NCI-H2171 treated with DMSO at 0.1 percent for 48 hours (cell line): ENCODE data around the gene SAMD14.

ENCODE experiments used
- DNase-seq: peaks from one replicate; lab custom pipeline; 2025; lab: John Stamatoyannopoulos, UW

Gene SAMD14

GRCh38 chr17:50096092-50096491, 33.9 kb downstream of the SAMD14 start:
- DNase-seq: no peak

DNA sequence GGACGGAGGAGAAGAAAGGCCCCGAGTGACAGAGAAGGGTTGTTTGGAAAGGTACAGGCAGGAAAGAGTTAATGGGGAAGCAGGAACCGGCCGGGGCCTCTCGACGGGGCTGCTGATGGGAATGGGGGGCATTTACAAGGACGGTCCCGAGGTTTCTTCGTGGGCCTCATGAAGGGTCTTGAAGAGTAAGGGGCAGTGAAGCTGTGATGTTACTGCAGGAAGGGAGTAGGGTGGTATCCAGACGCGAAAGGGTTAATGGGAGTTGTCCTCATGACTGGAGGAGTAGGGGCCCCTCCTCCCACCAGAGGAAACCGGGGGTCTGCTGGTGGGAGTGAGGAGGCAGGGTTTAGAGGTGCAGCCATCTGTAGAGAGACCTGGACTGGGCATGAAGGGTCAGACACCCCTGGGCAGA, 34.3 kb downstream of the SAMD14 start:
- DNase-seq: peak; percentile 13

- DNase-seq: peak; percentile 96
These were observed 35.0 kb downstream of the SAMD14 start, which contains the start of gene PDK2 for GRCh38 chr17:50094753-50095619. TSS of gene PDK2 (plus strand) at chr17:50095351. CDS start at chr17:50095436, 85 bp downstream.

DNA sequence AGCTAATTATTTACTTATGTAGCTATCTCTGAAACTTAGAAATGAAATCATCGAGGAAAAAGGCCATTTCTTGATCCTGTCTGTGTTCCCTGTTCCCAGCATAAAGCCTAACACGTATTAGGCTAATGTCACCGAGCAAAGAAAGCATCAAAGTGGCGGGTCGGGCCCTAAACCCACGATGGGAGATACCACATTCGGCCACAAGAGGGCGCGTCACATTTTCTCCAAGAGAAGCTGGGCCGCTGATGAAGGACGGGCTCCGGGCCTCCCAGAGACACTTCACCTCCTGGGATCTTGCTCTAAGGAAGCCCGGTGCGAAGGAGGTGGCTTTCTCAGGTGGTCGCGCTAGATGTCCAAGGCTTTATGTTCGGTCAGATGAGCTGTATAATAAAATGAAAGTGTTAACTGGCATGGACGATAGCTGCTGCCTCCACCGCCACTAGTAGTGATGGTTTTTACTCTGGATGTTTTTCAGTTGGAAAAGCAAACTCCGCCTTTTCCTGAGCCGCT, 35.7 kb downstream of the SAMD14 start:
- peak; percentile 84 for DNase-seq

- no peak for DNase-seq
These were observed 36.2 kb downstream of the SAMD14 start for GRCh38 chr17:50093807-50094206.

- no peak for DNase-seq
These were observed 36.7 kb downstream of the SAMD14 start for GRCh38 chr17:50093246-50093645.

GRCh38 chr17:50091918-50092285, 38.1 kb downstream of the SAMD14 start:
- DNase-seq: no peak

DNA sequence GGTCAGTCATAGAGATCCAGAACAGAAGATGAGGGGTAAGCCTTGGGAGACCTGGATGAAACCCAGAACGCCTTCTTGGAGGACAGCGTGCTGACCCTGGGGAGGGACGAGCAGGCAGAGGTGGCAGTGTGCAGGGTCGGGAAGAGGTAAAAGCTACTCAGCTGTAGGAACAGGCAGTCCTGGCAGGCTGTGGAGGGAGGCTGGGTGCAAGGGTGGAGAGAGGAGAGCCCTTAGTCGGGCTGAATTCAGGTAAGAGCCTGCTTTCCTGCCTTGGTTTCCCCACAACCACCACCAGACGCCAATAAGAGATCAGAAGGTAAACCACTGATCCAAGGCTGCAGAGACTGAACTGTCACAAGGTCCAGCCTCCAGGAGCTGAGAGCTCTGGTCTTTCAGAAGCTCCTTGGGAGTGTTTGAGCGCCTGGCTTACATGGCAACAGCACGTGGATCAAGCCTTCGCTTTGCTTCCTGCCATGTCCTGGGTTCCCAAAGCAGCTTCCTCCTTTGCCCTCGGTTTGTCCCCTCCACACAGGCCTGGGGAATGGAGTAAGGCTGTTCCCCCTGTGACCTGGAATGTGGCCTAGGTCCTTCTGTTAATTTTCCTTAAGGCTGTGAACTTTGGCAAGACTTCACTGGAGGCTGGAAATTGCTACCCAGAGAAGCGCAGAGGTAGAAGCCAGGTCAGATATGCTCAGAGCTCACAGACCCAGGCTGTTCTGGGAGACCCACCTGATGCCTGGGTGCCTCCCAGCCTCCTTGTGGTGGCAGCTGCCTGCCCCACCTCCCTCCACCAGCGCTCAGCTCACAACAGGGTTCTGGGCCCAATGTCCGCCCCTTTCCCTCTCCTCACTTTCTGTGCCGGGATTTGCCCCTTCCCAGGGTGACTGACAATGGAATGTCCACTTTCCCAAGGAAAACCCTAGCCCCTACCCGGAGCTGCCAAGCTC, 38.7 kb downstream of the SAMD14 start:
- DNase-seq: no peak

DNA sequence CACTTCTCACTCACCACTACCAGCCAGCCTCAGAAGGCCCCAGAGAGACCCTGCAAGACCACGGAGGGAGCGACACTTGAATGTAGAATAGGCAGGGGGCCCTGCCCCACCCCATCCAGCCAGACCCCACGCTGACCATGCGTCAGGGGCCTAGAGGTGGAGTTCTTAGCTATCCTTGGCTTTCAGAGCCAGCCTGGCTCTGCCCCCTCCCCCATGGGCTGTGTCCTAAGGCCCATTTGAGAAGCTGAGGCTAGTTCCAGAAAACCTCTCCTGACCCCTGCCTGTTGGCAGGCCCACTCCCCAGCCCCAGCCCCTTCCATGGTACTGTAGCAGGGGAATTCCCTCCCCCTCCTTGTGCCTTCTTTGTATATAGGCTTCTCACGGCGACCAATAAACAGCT, 39.9 kb downstream of the SAMD14 start:
- no peak for DNase-seq

DNA sequence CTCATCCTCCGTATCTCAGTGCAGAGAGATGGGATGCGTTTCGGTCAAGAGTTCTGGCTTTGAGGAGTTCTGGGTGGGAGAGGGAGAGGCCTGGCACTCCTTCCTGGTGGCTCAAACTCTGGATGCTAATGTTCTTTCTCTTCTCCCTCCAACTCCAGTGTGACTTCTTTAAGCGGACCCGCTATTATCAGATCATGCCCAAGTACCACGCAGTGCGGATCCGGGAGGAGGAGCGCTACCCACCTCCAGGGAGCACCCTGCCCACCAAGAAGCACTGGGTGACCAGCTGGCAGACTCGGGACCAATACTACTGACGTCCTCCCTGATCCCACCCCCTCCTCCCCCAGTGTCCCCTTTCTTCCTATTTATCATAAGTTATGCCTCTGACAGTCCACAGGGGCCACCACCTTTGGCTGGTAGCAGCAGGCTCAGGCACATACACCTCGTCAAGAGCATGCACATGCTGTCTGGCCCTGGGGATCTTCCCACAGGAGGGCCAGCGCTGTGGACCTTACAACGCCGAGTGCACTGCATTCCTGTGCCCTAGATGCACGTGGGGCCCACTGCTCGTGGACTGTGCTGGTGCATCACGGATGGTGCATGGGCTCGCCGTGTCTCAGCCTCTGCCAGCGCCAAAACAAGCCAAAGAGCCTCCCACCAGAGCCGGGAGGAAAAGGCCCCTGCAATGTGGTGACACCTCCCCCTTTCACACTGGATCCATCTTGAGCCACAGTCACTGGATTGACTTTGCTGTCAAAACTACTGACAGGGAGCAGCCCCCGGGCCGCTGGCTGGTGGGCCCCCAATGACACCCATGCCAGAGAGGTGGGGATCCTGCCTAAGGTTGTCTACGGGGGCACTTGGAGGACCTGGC, 40.8 kb downstream of the SAMD14 start:
- no peak for DNase-seq

GRCh38 chr17:50087912-50088405, 42.0 kb downstream of the SAMD14 start:
- no peak for DNase-seq

DNA sequence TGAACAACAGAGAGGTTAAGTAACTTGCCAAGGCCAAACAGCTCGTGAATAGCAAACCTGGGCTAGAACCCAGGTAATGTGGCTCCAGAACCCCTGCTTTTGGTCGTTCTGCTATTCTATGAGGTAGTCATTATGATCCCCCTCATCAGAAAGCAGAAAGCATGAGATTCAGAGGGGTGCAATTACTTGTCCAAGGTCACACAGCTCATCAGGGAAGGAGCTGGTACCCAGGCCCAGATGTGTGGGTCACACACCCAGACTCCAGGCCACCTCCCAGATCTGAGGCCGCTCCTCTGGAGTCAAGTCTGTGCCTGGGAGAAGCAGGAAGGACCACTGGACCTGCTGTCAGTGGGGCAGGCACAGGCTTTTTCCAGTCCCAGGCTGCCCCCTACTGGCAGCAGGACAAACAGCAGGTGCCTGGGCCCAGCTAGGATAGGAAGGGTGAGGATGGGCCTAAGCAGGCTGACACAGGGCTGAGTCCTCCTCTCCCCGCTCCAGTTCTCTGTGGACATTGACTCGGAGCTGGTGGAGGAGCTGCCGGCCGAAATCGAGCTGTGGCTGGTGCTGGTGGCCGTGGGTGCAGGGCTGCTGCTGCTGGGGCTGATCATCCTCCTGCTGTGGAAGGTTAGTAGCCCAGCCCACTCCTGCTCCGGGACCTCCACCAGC, 42.6 kb downstream of the SAMD14 start:
- DNase-seq: peak; percentile 61

DNA sequence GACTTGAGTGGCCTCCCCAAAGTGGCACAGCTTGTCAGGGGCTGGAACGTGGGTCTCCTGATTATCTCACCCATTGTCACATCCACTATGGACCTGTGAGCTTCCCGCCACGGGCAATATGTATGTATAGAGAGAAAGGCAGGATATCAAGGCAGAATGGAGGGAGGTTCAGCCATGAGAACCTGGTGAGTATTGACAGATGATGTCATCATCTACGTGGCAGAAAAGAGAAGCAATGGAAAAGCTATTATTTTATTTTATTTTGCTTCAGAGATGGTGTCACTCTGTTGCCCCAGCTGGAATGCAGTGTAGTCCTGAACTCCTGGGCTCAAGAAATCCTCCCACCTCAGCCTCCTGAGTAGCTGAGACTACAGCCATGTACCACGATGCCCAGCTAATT, 48.2 kb downstream of the SAMD14 start:
- DNase-seq: no peak

GRCh38 chr17:50080827-50081226, 49.1 kb downstream of the SAMD14 start:
- DNase-seq: no peak

GRCh38 chr17:50080096-50080480, 49.9 kb downstream of the SAMD14 start:
- DNase-seq: no peak

- peak; percentile 96 for DNase-seq
These were observed 50.4 kb downstream of the SAMD14 start for GRCh38 chr17:50079334-50080095.

DNA sequence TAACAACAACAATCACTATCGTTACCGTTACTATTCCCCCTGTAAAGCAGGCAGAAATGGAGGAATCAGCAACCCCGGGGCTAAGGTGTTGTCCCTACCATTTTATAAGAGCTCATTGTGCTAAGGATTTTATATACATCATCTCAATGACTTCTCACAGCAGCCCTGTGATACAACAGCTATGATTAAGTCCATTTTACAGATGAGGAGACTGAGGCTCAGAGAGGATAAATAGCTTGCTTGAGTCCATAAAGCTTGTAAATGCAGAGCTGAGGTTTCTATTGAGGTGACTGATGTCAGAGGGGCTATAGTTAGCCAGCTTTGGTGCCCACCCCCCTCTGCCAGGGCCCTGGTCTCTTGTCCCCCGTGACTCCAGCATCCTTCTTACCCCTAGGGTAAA, 51.5 kb downstream of the SAMD14 start:
- no peak for DNase-seq

DNA sequence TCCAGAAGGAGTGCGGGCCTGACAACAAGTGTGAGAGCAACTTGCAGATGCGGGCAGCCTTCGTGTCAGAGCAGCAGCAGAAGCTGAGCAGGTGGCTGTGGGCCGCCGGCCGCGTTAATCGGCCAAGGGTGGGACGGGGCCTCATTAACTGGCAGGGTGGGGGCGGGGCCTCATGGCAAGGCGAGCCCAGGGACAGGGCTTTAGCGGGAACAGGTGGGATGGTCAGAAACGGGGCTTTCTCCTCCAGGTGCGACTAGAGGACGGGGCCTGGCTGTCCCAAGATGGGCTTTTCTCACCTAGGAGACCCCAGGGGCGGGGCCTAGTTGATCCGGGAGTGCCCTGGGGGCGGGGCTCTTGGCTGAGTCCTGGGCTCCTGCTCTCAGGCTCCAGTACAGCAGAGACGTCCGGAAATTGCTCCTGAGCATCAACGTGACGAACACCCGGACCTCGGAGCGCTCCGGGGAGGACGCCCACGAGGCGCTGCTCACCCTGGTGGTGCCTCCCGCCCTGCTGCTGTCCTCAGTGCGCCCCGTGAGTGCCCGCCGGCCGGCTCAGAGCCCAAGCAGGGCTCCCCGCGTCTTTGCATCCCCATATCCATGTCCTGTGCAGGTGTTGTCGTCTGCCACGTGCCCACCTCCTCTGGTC, 53.2 kb downstream of the SAMD14 start:
- peak; percentile 65 for DNase-seq

- no peak for DNase-seq
These were observed 53.8 kb downstream of the SAMD14 start for GRCh38 chr17:50076221-50076590.
